Activated CD4-positive, CD25-positive, alpha-beta regulatory T cell treated with anti-CD3 and anti-CD28 coated beads, Interleukin-2, amount 50 U/mL, for 72 hours (primary cell): Measurements from ENCODE around the gene MSLN.

ENCODE experiments used
- DNase-seq: peaks from one replicate; pipeline ENCODE4 v3.0.0; 2021

Gene MSLN

GRCh38 chr16:723695-724094 lies 36.8 kb upstream of the MSLN start:
- no peak for DNase-seq

GRCh38 chr16:724188-725040 lies 36.1 kb upstream of the MSLN start:
- no peak for DNase-seq

- no peak for DNase-seq
Observed at GRCh38 chr16:725041-725376, 35.5 kb upstream of the MSLN start.

- DNase-seq, result no peak
Observed at GRCh38 chr16:725463-726187, 34.9 kb upstream of the MSLN start.

- DNase-seq, result no peak
Observed at GRCh38 chr16:726188-726437, 34.4 kb upstream of the MSLN start.

GRCh38 chr16:726438-727290 lies 33.9 kb upstream of the MSLN start, which contains the start of the genes CCDC78 and HAGHL:
TSS of gene CCDC78 (minus strand) at chr16:726443. CDS start at chr16:726367, 76 bp downstream.
TSS of gene HAGHL (plus strand) at chr16:727106. CDS start at chr16:727510, 404 bp downstream.
- DNase-seq, result peak; percentile 67

- peak; percentile 49 for DNase-seq
Observed at GRCh38 chr16:727291-727977, 33.1 kb upstream of the MSLN start.

- peak; percentile 63 for DNase-seq
Observed at GRCh38 chr16:728131-728889, 32.2 kb upstream of the MSLN start.

GRCh38 chr16:728890-729744 lies 31.4 kb upstream of the MSLN start:
- DNase-seq, result no peak

- no peak for DNase-seq
Observed at GRCh38 chr16:729768-730665, 30.5 kb upstream of the MSLN start.

GRCh38 chr16:730666-731509 lies 29.6 kb upstream of the MSLN start:
- DNase-seq, result no peak

GRCh38 chr16:732332-732731 lies 28.2 kb upstream of the MSLN start:
- no peak for DNase-seq

GRCh38 chr16:732936-733335 lies 27.6 kb upstream of the MSLN start:
- DNase-seq, result no peak

- no peak for DNase-seq
Observed at GRCh38 chr16:733382-734207, 26.9 kb upstream of the MSLN start.

GRCh38 chr16:734208-734980 lies 26.1 kb upstream of the MSLN start:
- no peak for DNase-seq

GRCh38 chr16:734981-735881 lies 25.3 kb upstream of the MSLN start:
- no peak for DNase-seq
